K562 (cell line): Measurements from ENCODE around the gene DARS1. TPM values are rescaled to one million over a fixed set of nuclear protein-coding genes. Genes with fewer than 3 reads are reported as not detected.
A peak's percentile ranks its signal among the peaks of the same experiment; 100 is the strongest.

Experiments used
- PML ChIP-seq: IDR thresholded peaks from 2 replicates; pipeline ENCODE4 v1.6.1; 2012; ENCODE audit warnings: low read length, inconsistent platforms
- SIRT6 ChIP-seq: IDR thresholded peaks from one replicate; pipeline ENCODE4 v1.6.1; 2012; ENCODE audit warnings: low read depth, mild to moderate bottlenecking, control low read depth, inconsistent platforms, low read length, moderate library complexity
- SNRNP70 ChIP-seq: fragments of 200-400 bp; formaldehyde crosslinking; optimal IDR thresholded peaks from 2 replicates; pipeline ENCODE3; 2017; ENCODE audit warnings: low read depth, low read length
- ZNF41 ChIP-seq: fragments of 250-450 bp; sonication (Bioruptor Pico); conservative IDR thresholded peaks from 2 replicates; pipeline ENCODE4 v1.4.0; 2020; ENCODE audit warnings: mild to moderate bottlenecking
- polyA plus RNA-seq, 8 experiments: library from polyadenylated mRNA; depleted of rRNA in 4 of 8; stranded (reverse) in 5 of 8; unstranded in 3 of 8; fragments of >200 nt; fragmentation: Nextera tagmentation in 2 of 8; fragmentation: Illumina TruSeq in 1 of 8; extraction: Ambion mirVana in 2 of 8; extraction: Trizol in 1 of 8; gene quantifications; 2 replicates each; pipeline versions ENCODE4 v1.2.1 to v1.2.3, GENCODE V29; 2011 to 2014; ENCODE audit warnings: inconsistent platforms in 1 of 8, missing spikeins in 1 of 8
- total RNA-seq, 7 experiments: library from RNA; depleted of rRNA in 6 of 7; stranded (reverse); fragments of >200 nt in 6 of 7; fragmentation: Illumina TruSeq in 2 of 7; extraction: Trizol in 2 of 7; gene quantifications; 2 replicates each; pipeline versions ENCODE4 v1.2.1 to v1.2.3, GENCODE V29; 2011 to 2021; ENCODE audit warnings: low replicate concordance in 1 of 7
- TF ChIP-seq, protein P1 (sequence below): fragments of 450-650 bp; IDR thresholded peaks from 2 replicates; pipeline ENCODE4 v1.6.1; 2014; ENCODE audit warnings: low read depth, mild to moderate bottlenecking, moderate library complexity, borderline replicate concordance
- TF ChIP-seq, protein P2 (sequence below): sonication (generic); formaldehyde crosslinking; IDR thresholded peaks from 2 replicates; pipeline ENCODE4 v1.8.1; 2023; ENCODE audit warnings: mild to moderate bottlenecking, missing genetic modification reagents
- TF ChIP-seq, protein P3 (sequence below): fragments of 450-650 bp; IDR thresholded peaks from 2 replicates; pipeline ENCODE4 v1.6.1; 2016; ENCODE audit warnings: mild to moderate bottlenecking, moderate library complexity
- TF ChIP-seq, protein P4 (sequence below): sonication (generic); formaldehyde crosslinking; IDR thresholded peaks from 2 replicates; pipeline ENCODE4 v1.8.0; 2022; ENCODE audit warnings: mild to moderate bottlenecking, missing genetic modification reagents, borderline replicate concordance

DARS1 gene
- total and polyA plus RNA-seq, 9 of the 15 experiments (the other 6 are each of a cell fraction or from before 2014, with no cell fraction given), result 91.5 to 239 (median 98.0) TPM

DNA sequence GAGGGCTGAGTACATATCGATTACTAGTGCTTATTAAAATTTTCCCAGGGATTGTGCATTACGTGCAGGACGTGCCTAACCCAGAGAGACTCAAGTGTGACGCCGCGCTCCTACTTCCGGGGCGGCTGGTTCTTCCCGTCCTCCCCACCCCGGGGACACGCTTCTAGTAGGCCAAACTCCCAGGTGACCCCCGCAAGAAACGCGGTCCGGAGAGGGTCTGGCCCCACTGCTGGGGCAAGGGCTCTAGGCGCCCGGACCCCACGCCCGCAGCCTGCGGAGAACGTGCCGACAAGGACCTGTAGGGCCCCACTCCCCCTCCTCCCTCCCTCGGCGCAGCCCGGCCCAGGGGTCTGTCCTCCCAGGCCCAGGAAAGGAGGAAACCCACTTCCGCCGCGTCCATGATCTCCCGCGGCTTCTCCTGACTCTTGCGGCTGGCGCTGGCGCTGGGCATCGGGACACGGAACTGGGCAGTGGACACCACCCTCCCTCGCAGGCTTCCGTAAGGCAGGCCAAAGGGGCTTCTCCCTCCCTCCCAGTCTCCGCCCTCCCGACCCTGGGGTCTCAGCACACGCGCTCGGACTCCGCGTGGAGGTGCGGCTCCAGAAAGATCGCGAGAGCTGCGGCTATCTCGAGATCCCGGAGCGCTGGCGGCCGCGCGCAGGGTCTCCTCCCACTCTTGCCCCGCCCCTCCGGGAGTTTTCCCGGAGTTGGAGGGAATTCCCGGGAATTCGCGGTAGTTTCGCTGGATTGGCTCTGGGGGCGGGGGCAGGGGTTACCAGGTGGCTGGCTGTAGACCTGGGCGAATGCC is at the start of gene DARS1 (continued):
- TF ChIP-seq, protein P1, sequence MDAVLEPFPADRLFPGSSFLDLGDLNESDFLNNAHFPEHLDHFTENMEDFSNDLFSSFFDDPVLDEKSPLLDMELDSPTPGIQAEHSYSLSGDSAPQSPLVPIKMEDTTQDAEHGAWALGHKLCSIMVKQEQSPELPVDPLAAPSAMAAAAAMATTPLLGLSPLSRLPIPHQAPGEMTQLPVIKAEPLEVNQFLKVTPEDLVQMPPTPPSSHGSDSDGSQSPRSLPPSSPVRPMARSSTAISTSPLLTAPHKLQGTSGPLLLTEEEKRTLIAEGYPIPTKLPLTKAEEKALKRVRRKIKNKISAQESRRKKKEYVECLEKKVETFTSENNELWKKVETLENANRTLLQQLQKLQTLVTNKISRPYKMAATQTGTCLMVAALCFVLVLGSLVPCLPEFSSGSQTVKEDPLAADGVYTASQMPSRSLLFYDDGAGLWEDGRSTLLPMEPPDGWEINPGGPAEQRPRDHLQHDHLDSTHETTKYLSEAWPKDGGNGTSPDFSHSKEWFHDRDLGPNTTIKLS, result peak; percentile 92
- TF ChIP-seq, protein P2, sequence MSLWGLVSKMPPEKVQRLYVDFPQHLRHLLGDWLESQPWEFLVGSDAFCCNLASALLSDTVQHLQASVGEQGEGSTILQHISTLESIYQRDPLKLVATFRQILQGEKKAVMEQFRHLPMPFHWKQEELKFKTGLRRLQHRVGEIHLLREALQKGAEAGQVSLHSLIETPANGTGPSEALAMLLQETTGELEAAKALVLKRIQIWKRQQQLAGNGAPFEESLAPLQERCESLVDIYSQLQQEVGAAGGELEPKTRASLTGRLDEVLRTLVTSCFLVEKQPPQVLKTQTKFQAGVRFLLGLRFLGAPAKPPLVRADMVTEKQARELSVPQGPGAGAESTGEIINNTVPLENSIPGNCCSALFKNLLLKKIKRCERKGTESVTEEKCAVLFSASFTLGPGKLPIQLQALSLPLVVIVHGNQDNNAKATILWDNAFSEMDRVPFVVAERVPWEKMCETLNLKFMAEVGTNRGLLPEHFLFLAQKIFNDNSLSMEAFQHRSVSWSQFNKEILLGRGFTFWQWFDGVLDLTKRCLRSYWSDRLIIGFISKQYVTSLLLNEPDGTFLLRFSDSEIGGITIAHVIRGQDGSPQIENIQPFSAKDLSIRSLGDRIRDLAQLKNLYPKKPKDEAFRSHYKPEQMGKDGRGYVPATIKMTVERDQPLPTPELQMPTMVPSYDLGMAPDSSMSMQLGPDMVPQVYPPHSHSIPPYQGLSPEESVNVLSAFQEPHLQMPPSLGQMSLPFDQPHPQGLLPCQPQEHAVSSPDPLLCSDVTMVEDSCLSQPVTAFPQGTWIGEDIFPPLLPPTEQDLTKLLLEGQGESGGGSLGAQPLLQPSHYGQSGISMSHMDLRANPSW (CRISPR knock-in tag), result 0 out of 2 replicates have a peak, but pooled peaks have one; percentile 78
- peak; percentile 74 for TF ChIP-seq PML
- no peak for TF ChIP-seq ZNF41 (CRISPR knock-in tag)
- TF ChIP-seq, protein P3, sequence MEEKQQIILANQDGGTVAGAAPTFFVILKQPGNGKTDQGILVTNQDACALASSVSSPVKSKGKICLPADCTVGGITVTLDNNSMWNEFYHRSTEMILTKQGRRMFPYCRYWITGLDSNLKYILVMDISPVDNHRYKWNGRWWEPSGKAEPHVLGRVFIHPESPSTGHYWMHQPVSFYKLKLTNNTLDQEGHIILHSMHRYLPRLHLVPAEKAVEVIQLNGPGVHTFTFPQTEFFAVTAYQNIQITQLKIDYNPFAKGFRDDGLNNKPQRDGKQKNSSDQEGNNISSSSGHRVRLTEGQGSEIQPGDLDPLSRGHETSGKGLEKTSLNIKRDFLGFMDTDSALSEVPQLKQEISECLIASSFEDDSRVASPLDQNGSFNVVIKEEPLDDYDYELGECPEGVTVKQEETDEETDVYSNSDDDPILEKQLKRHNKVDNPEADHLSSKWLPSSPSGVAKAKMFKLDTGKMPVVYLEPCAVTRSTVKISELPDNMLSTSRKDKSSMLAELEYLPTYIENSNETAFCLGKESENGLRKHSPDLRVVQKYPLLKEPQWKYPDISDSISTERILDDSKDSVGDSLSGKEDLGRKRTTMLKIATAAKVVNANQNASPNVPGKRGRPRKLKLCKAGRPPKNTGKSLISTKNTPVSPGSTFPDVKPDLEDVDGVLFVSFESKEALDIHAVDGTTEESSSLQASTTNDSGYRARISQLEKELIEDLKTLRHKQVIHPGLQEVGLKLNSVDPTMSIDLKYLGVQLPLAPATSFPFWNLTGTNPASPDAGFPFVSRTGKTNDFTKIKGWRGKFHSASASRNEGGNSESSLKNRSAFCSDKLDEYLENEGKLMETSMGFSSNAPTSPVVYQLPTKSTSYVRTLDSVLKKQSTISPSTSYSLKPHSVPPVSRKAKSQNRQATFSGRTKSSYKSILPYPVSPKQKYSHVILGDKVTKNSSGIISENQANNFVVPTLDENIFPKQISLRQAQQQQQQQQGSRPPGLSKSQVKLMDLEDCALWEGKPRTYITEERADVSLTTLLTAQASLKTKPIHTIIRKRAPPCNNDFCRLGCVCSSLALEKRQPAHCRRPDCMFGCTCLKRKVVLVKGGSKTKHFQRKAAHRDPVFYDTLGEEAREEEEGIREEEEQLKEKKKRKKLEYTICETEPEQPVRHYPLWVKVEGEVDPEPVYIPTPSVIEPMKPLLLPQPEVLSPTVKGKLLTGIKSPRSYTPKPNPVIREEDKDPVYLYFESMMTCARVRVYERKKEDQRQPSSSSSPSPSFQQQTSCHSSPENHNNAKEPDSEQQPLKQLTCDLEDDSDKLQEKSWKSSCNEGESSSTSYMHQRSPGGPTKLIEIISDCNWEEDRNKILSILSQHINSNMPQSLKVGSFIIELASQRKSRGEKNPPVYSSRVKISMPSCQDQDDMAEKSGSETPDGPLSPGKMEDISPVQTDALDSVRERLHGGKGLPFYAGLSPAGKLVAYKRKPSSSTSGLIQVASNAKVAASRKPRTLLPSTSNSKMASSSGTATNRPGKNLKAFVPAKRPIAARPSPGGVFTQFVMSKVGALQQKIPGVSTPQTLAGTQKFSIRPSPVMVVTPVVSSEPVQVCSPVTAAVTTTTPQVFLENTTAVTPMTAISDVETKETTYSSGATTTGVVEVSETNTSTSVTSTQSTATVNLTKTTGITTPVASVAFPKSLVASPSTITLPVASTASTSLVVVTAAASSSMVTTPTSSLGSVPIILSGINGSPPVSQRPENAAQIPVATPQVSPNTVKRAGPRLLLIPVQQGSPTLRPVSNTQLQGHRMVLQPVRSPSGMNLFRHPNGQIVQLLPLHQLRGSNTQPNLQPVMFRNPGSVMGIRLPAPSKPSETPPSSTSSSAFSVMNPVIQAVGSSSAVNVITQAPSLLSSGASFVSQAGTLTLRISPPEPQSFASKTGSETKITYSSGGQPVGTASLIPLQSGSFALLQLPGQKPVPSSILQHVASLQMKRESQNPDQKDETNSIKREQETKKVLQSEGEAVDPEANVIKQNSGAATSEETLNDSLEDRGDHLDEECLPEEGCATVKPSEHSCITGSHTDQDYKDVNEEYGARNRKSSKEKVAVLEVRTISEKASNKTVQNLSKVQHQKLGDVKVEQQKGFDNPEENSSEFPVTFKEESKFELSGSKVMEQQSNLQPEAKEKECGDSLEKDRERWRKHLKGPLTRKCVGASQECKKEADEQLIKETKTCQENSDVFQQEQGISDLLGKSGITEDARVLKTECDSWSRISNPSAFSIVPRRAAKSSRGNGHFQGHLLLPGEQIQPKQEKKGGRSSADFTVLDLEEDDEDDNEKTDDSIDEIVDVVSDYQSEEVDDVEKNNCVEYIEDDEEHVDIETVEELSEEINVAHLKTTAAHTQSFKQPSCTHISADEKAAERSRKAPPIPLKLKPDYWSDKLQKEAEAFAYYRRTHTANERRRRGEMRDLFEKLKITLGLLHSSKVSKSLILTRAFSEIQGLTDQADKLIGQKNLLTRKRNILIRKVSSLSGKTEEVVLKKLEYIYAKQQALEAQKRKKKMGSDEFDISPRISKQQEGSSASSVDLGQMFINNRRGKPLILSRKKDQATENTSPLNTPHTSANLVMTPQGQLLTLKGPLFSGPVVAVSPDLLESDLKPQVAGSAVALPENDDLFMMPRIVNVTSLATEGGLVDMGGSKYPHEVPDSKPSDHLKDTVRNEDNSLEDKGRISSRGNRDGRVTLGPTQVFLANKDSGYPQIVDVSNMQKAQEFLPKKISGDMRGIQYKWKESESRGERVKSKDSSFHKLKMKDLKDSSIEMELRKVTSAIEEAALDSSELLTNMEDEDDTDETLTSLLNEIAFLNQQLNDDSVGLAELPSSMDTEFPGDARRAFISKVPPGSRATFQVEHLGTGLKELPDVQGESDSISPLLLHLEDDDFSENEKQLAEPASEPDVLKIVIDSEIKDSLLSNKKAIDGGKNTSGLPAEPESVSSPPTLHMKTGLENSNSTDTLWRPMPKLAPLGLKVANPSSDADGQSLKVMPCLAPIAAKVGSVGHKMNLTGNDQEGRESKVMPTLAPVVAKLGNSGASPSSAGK, result peak; percentile 37; the same call in 1 of the 2 replicates
- TF ChIP-seq SNRNP70, result no peak
- TF ChIP-seq SIRT6, result no peak
- TF ChIP-seq, protein P4, sequence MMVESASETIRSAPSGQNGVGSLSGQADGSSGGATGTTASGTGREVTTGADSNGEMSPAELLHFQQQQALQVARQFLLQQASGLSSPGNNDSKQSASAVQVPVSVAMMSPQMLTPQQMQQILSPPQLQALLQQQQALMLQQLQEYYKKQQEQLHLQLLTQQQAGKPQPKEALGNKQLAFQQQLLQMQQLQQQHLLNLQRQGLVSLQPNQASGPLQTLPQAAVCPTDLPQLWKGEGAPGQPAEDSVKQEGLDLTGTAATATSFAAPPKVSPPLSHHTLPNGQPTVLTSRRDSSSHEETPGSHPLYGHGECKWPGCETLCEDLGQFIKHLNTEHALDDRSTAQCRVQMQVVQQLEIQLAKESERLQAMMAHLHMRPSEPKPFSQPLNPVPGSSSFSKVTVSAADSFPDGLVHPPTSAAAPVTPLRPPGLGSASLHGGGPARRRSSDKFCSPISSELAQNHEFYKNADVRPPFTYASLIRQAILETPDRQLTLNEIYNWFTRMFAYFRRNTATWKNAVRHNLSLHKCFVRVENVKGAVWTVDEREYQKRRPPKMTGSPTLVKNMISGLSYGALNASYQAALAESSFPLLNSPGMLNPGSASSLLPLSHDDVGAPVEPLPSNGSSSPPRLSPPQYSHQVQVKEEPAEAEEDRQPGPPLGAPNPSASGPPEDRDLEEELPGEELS (CRISPR knock-in tag), result peak; percentile 76; the same call in 1 of the 2 replicates
